ENCODE data around the gene ASAP2. TPM values are rescaled to one million over a fixed set of nuclear protein-coding genes. Genes with fewer than 3 reads are reported as not detected.

The ASAP2 gene
- total RNA-seq, 2 experiments from 2014 or later = 0.27 TPM; not detected in 1

GRCh38 chr2:9434489-9434888 is 227.9 kb downstream of the ASAP2 start:
- no peaks in the 10 kb centered on the region for H3K79me2 ChIP-seq (ENCODE audit: insufficient read depth, low read depth, low read length)
- TF ChIP-seq EZH2phosphoT487 (IDR thresholded peaks at IDR 0.05; ENCODE audit: borderline replicate concordance, low read depth, low read length) (no peak), CTCF (conservative IDR thresholded peaks at IDR 0.05; ENCODE audit: low read length) (no peak)
- no TSS peak for BruUV-seq (replicated peaks)
- H3K9me2 ChIP-seq (ENCODE audit: insufficient read depth, low read length) = no peaks in the 10 kb centered on the region
- H3K4me1 ChIP-seq (ENCODE audit: insufficient read depth, low read length, poor library complexity, severe bottlenecking) = no peaks in the 10 kb centered on the region
- no peak for DNase-seq (ENCODE audit: low spot score)
- no peak overlapping the region for H3K27ac ChIP-seq (ENCODE audit: low read depth, low read length, poor library complexity, severe bottlenecking)
- H2AFZ ChIP-seq (ENCODE audit: low read length) = no peak overlapping the region
- no peak overlapping the region for H3K4me3 ChIP-seq (ENCODE audit: low read depth, low read length, poor library complexity, severe bottlenecking)
- H4K20me1 ChIP-seq (ENCODE audit: insufficient read depth, low read length) = no peaks in the 10 kb centered on the region
- ChIA-PET CTCF (ENCODE audit: unreplicated experiment) (no interaction called here), POLR2A (interaction anchor here (0.6 to 0.9 kb wide), 3 partner anchors 11 to 96 kb away, joined by 3 to 4 read pairs (median 3); no protein-coding TSS in a partner anchor)
- no peaks in the 10 kb centered on the region for H3K9me3 ChIP-seq (ENCODE audit: low read length)
- peaks cover 95% of the 10 kb centered on the region for H3K36me3 ChIP-seq (ENCODE audit: insufficient read depth, low read length)
- intact Hi-C loops (cut with micrococcal nuclease; ENCODE audit: unreplicated experiment) = no loop called here
- H3K4me2 ChIP-seq (ENCODE audit: low read length) = no peak overlapping the region

- Histone ChIP-seq H4K20me1 (ENCODE audit: insufficient read depth, low read length) (no peaks in the 10 kb centered on the region), H3K4me2 (ENCODE audit: low read length) (no peak overlapping the region), H3K27ac (ENCODE audit: low read depth, low read length, poor library complexity, severe bottlenecking) (no peak overlapping the region), H3K4me1 (ENCODE audit: insufficient read depth, low read length, poor library complexity, severe bottlenecking) (no peaks in the 10 kb centered on the region), H3K79me2 (ENCODE audit: insufficient read depth, low read depth, low read length) (no peaks in the 10 kb centered on the region), H3K9me2 (ENCODE audit: insufficient read depth, low read length) (no peaks in the 10 kb centered on the region), H2AFZ (ENCODE audit: low read length) (no peak overlapping the region), H3K36me3 (ENCODE audit: insufficient read depth, low read length) (peaks cover 93% of the 10 kb centered on the region), H3K9me3 (ENCODE audit: low read length) (no peaks in the 10 kb centered on the region), H3K4me3 (ENCODE audit: low read depth, low read length, poor library complexity, severe bottlenecking) (no peak overlapping the region)
- ChIA-PET POLR2A (no interaction called here), CTCF (ENCODE audit: unreplicated experiment) (no interaction called here)
- intact Hi-C loops (cut with micrococcal nuclease; ENCODE audit: unreplicated experiment) = no loop called here
- no peak for DNase-seq (ENCODE audit: low spot score)
- BruUV-seq (replicated peaks) = no TSS peak
- TF ChIP-seq CTCF (conservative IDR thresholded peaks at IDR 0.05; ENCODE audit: low read length) = no peak
- TF ChIP-seq EZH2phosphoT487 (IDR thresholded peaks at IDR 0.05; ENCODE audit: borderline replicate concordance, low read depth, low read length) = no peak
These were observed 232.9 kb downstream of the ASAP2 start for GRCh38 chr2:9439536-9439935.

DNA sequence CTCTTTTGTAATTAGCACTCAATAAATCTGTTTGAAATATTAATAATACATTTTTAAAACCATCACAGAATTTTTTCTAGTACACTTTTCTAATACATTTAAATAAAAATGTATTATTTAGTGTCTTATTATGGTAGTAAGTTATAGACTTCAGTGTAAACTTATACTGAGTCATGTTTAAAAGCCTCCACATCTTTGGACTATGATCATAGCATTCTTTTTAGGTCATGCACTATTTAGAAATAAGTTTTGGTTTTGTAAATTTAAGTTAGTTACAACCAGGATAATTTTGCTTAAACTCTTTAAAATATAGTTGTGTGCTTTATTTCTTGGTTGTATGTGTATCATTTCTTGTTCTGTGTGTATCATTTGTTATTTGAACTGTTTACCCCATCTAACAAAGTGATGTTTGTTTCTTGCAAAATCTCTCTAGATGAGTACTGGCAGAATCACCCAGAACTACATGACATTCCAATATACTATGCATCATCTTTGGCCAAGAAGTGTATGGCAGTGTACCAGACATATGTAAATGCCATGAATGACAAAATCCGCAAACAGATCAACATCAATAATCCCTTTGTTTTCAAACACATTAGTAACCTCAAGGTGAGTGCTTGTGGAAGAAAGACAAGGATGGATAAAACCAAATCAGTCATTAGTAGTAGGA is 233.6 kb downstream of the ASAP2 start:
- CTCF ChIA-PET (ENCODE audit: unreplicated experiment) = no interaction called here
- POLR2A ChIA-PET = no interaction called here
- no peak for DNase-seq (ENCODE audit: low spot score)
- Histone ChIP-seq H2AFZ (ENCODE audit: low read length) (no peak overlapping the region), H3K4me3 (ENCODE audit: low read depth, low read length, poor library complexity, severe bottlenecking) (no peak overlapping the region), H3K9me2 (ENCODE audit: insufficient read depth, low read length) (no peaks in the 10 kb centered on the region), H4K20me1 (ENCODE audit: insufficient read depth, low read length) (no peaks in the 10 kb centered on the region), H3K9me3 (ENCODE audit: low read length) (no peaks in the 10 kb centered on the region), H3K36me3 (ENCODE audit: insufficient read depth, low read length) (peaks cover 93% of the 10 kb centered on the region), H3K27ac (ENCODE audit: low read depth, low read length, poor library complexity, severe bottlenecking) (no peak overlapping the region), H3K79me2 (ENCODE audit: insufficient read depth, low read depth, low read length) (no peaks in the 10 kb centered on the region), H3K4me1 (ENCODE audit: insufficient read depth, low read length, poor library complexity, severe bottlenecking) (no peaks in the 10 kb centered on the region), H3K4me2 (ENCODE audit: low read length) (no peak overlapping the region)
- intact Hi-C loops (cut with micrococcal nuclease; ENCODE audit: unreplicated experiment) = no loop called here
- BruUV-seq (replicated peaks) = no TSS peak
- TF ChIP-seq EZH2phosphoT487 (IDR thresholded peaks at IDR 0.05; ENCODE audit: borderline replicate concordance, low read depth, low read length) = no peak
- TF ChIP-seq CTCF (conservative IDR thresholded peaks at IDR 0.05; ENCODE audit: low read length) = no peak
